UCSD-AML1 (cell line): ENCODE measurements around the gene FSTL5.
A peak's percentile ranks its signal among the peaks of the same experiment; 100 is the strongest.
"Not testable (repeated sequence)": the region's sequence is repeated elsewhere in the genome, so short reads cannot be mapped to it uniquely, and the experiment has no call there.

Experiments
- DNase-seq: peaks from one replicate; lab custom pipeline; 2025; ENCODE audit not compliant: unreplicated experiment; lab: John Stamatoyannopoulos, UW

The FSTL5 gene

DNA sequence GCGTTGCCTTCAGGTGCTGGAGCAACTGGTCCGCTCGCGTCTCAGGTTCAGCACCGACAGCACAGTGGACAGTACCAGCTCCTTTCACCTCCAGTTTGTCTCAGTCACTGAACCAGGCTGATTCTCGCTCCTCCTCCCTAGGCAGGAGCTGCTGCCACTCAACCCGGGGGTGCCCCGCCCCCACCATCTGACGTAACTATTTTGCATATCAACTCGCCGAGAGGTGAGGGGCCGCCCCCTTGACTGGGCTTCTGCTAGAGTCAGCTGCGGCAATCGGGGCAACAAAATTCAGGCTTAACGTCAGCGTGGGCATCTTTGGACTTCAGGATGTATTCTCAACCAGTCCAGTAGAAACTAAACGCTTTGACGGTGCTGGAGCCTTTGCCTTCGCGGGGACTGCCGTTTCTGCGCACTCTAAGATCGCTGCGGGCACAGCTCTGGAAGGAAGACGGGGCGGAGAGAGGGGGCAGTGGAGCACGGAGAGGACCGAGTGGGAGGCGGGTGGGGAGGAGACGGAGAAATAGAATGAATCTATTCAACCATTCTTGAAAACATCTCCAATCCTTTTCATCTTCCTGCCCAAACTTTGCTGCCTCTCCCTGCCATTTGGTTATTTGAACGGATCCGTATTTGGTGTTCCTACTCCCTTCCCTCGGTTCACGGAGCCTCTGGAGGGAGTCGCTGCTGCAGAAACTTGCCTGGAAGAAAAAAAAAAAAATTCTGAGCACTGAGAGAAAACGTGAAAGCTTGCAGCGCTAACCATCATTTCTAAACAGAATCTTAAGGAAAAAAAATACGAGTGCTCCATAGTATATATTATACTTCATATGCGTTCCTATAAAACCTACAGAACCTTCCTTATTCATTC lies at the start of gene FSTL5:
Gene FSTL5, minus strand, starts transcription at position 109 of the 868 bp plus-strand sequence. CDS start 52,604 bp downstream, outside the sequence.
- peak; percentile 6 for DNase-seq

GRCh38 chr4:162209706-162210105 lies 45.9 kb upstream of the FSTL5 start:
- DNase-seq: no peak

GRCh38 chr4:162203478-162203877 lies 39.7 kb upstream of the FSTL5 start:
- not testable (repeated sequence) for DNase-seq

DNA sequence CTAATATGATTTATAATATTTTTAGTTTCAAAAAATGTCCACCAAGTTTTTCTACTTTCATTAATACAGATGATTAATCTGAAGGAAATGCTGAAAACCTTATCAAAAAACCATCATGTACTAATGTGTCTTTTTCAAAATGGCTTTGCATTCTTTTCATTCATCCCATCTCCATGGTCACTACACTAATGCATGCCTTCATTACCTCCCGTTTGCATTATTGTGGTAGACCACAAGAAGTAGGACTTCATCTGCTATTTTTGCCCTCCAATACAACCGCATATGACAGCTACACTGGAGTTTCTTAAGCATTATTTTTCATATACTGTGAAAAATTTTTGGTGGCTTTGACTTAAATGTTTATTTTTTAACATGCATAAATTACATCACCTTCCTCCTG lies 37.9 kb upstream of the FSTL5 start:
- no peak for DNase-seq

DNA sequence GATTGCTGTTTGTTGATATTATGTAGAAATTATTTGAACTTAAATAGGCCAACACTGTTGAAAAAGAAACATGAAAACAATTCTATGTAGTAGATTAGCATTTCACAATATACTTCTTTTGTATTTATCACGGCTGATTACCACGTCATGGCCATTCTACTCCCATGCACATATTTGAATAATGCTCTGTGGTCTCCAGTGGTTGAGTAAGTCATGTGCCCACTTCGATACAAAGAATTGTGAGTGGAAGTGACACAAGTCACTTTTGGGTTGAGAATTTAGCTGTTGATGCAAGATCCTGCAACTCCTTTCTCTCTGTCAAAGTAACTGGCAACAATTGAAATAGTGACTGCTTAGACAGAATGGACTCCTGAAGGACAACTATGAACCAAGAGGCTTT lies 6.7 kb upstream of the FSTL5 start:
- DNase-seq: no peak

DNA sequence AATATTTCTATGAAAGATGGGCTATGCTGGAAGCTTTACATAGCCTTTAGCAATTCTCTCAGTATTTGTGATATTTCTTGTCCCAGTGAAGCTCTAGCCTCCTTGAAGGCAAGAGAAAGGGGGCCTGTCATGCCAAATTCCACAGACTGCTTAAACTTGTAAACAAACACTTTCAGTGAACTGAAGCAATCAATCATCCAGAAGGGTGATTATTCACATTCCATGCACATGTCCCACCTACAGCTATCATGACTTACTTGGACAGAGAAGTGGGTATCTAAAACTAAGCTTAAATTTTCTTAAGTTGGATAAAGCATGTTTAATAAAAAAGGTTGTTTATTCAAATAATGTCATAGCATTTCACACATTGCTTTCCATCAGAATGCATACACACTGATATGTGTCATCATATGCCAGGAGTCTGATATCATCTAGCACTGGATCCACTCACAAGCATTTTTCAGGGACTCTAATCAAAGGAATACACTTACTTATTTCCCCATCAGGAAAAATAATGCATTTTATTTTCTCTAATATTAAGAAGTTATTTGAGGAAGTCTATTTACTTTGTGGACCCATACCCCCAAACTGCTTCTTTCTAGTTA lies 1.2 kb upstream of the FSTL5 start:
- no peak for DNase-seq

DNA sequence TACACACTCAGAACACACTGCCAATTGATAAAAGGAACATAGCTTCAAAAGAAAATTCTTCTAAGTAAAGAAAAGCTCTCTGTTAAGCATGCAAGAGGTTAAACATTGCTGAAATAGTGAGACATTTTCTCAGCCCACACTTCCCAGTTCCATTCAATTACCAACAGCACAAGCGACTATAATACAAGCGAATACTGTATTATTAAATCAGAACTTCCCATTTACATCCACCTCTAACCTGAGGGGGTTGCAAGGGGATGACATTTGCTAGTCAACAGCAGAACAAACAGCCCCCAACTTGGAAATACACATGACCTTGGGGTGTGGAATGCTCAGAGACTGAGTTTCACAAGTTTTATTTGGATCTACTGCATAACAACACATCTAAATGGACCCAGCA lies 1.1 kb downstream of the FSTL5 start:
- no peak for DNase-seq

DNA sequence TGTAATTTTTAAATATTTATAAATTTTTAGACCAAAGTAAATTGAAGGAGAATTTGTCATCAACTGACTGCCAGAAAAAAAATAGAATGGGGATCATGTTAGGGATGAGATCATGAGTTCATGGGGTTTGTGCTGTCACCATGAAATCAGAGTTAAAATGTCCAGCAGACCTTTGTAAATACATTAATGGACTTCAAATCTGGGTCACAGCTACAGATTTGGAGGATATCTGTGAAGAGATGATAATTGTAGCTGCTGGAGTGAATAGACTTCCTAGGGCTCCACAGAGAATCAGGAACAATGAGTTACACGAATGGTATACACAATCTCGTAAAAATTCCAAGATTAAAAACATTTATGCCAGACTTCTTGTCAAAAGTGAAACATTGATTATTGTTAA lies 6.6 kb downstream of the FSTL5 start:
- no peak for DNase-seq

DNA sequence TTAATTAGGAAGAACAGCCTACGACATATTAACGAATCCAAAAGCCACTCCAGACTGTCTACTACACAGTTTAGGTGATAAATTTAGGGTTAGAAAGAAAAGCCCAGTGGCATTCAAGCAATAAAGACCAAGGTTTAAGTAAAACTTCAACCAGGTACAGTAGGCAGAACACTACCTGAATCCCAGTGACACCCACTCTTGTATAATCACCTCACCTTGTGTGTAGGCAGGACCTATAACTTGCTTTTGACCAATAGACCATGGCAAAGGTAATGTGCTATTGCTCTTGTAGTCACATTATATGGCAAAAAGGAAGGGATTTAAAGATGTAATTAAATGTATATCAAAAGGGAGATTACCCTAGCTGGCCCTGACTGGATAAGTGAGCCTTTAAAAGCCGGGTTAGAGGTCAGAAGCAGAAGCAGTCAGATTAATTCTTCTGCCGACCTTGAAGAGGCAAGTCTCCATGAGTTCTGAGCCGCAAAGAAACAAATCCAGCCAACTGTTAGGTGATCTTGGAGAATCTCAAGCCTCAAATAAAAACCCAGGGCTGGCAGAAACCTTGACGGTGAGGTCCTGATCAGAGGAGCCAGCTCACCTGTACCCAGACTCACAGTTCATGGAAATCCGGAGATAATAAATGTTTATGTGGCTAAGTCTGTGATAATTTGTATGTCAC lies 8.8 kb downstream of the FSTL5 start:
- DNase-seq: no peak

DNA sequence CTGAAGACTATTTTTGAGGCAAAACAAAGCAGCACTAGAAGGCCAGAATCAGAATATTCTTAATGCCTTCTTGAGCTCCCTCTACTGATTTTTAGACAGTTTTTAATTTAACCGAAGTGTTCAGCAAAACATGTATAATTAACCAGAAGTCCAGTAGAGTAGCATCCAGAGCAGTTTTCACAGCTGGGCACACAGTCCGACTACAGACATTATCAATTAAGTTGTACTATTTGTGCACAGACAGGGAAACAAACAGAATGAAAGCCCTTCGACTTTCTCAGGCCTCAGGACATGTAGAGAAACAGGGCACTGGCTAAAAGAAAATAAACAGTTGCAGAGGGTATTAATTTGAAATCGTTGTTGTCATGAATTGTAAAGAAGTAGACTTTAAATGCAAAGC lies 11.9 kb downstream of the FSTL5 start:
- DNase-seq: no peak

DNA sequence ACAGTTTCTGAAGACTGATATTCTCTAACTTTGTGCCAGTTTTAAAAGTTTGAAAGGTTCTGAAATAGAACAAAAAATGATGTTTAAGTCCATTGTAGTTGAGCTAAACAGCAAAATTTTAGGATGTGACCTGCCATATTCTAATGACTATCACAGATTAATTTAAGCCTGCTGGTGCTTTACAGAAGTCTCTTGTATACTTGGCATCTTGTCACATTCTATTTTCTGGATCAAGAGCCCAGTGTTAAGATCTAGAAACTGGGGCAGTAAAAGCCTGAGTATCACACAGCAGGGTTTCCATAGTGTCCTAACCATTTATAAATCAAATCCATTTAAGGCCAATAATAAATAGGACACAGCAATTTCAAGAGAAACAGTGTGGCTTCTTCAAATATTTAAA lies 12.4 kb downstream of the FSTL5 start:
- DNase-seq: no peak

- no peak for DNase-seq
These were observed 14.2 kb downstream of the FSTL5 start for GRCh38 chr4:162149644-162150043.

DNA sequence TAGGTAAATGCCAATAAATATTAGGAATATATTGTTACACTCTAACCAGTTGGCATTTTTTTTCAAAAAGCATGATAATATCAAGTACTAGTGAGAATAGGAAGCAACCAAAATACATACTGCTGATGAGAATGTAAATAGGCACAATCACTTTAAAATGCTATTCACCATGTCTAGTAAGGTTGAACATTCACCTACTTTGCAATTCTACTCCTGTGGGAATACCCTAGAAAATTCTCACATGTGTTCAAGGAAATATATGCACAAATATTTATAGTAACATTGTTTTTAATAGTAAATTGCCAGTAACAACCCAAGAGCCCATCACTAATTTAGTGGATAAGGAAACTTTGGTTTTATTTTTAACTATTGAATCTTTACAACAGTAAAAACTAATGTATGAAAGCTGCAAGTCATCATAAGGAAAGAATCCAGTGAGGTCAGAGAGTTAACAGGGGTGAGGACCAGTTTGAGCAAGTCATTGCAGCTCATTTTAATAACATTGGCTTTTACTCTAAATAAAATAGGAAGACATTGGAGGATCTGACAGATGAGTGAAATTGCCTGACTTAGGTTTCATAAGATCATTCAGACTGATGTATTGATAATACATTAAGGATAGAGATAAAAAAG lies 23.6 kb downstream of the FSTL5 start:
- DNase-seq: no peak

GRCh38 chr4:162139412-162139811 lies 24.4 kb downstream of the FSTL5 start:
- no peak for DNase-seq

DNA sequence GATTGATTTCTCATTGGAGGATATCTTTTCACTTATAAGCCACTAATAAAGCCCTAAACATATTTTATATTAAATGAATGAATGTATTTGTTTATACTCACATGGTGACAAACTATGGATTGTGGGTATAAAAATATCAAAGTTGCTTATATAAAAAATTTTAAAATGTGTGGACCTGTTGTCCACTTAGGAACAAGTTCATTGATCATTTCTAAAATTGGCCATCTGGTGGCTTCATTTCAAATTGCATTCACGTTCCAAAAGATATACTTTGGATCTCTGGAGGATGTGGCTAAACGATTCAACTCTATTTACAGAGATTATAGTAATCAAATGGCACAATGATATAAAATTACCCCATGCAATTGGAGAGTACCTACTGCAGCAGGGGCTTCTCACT lies 32.5 kb downstream of the FSTL5 start:
- no peak for DNase-seq

DNA sequence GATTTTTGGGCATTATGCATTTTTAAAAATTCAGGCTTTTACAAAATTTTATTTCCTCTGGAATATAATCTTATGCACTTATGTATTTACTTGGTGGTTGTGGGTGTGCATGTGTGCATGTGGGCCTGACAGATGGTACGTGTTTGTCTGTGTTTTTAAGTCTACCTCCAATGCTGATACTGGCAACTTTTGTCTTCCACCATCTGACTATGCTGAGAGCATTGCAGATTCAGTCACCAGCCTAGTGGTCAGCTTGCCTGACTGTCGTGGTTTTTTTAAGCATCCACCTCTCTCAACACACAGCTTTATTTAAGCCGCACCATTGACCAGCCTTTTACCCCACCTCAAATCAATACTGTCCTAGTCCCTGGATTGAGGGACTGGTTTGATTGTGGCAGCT lies 37.1 kb downstream of the FSTL5 start:
- no peak for DNase-seq

DNA sequence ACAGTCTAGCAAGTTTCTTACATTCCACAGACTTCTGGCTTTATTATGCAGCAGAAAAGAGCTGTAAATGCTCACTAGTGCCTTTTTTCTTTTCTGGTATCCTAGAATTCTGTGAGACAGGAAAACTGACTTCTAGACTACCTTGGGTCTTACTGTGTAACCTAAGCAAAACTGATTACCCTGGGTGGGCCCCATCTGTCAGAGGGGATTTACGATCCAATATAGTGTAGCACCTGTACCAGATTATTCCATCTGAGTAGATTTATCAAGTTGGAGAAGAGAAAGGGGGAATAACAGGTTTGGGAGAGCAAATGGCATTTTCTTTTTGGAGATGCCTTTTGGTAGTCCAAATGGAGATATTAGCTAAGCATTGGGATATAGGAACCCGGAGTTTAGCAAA lies 46.7 kb downstream of the FSTL5 start:
- no peak for DNase-seq

GRCh38 chr4:162116095-162116779 lies 47.6 kb downstream of the FSTL5 start:
- DNase-seq: no peak

DNA sequence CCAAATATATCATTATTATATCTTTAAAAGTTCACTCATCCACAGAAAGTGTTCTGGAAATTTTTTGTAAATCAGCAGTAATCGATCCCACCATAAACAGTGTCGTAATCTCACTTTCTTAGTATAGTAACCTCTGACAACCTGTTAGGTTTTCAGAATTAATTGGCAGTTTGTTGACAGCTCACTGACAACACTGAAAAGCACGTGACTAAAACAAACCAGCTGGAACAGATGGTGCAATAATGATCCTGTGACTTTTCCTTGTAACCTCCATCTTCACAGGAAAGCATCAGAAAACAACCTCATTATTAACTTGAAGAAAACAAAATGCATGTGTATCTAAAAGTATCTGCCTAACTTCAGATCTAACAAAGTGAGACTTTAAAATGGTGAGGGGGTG lies 48.5 kb downstream of the FSTL5 start:
- DNase-seq: no peak

DNA sequence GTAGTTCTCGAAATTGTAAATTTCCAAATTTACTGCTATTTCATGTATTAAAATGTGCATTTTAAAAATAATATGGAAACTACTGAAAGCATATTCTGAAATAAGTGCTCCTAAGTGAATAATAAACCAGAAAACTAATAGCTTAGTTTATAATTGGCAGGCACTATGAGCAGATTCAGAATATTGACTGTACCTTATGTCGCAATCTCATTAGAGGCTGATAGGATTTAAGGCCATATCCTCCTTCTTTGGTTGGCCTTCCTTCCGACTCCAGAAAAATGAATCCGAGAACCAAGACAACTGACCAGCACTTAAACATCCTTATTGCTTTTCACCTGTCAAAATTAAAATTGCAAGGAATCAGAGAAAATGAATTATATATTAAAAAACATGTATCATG lies 52.7 kb downstream of the FSTL5 start:
- no peak for DNase-seq
